COR-L47 (cell line): ENCODE results near the gene OAS1.

ENCODE experiments used
- DNase-seq: peaks from one replicate; lab custom pipeline; 2025; lab: John Stamatoyannopoulos, UW

OAS1 gene

DNA sequence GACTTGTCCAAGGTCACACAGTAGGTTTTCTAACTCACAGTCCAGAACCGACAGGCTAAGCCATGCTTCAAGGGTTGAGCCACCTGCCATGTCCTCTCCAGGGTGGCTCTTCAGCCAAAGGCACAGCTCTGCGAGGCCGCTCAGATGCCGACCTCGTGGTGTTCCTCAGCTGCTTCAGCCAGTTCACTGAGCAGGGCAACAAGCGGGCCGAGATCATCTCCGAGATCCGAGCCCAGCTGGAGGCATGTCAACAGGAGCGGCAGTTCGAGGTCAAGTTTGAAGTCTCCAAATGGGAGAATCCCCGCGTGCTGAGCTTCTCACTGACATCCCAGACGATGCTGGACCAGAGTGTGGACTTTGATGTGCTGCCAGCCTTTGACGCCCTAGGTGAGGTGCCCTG is 58.9 kb downstream of the OAS1 start:
- no peak for DNase-seq

GRCh38 chr12:112967306-112967705 is 60.5 kb downstream of the OAS1 start:
- no peak for DNase-seq

DNA sequence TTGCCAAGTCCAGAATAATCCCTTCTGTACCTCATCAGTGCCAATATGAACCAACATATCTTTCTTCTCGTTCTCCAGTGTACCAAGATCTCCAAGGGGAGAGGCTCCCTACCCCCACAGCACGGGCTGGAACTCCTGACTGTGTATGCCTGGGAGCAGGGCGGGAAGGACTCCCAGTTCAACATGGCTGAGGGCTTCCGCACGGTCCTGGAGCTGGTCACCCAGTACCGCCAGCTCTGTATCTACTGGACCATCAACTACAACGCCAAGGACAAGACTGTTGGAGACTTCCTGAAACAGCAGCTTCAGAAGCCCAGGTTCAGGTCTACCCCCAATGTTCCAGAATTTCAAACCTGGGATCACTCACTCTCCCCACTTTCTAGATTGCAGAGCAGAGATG is 61.1 kb downstream of the OAS1 start:
- no peak for DNase-seq
